Measurements from ENCODE around the gene PTX4.

DNA sequence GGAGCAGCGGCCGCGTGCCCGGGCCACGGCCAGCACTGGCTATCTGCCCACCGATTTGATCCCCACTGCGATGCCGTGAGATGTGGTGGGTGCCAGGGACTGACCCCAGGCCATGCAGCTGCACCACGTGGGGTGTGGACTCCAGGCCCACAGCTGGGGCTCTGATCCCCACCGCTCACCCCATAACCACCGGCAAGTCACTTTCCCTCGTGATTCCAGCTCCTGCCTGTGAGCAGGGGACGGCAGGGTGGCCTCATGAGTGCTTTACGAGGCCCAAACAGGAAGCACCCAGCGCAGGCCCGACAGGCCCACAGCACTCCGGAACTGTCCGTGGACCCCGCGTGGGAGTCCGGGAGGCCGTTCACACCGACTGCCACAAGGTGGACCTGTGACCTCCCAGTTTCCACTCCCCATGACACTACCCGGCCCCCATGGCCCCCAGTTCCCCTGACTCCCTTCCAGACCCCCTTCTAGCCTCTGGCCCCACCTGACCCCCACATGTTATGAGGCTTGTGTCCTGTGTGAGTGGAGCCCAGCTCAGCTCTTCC, 616 bp downstream of the PTX4 start:
- TF ChIP-seq CTCF (IDR thresholded peaks at IDR 0.05; ENCODE audit: low read length) (no peak), EZH2phosphoT487 (IDR thresholded peaks at IDR 0.05; ENCODE audit: low read length) (no peak)

All from MM.1S (cell line).